HG03378 (cell line): ENCODE measurements around the gene MGAT1.

Experiments used
- ATAC-seq: cut with Tn5 transposase; IDR thresholded peaks from one replicate; pipeline ENCODE4 v1.9.1; 2021; ENCODE audit warnings: mild to moderate bottlenecking, moderate library complexity; ENCODE audit not compliant: unreplicated experiment

The MGAT1 gene

GRCh38 chr5:180824630-180825476, 22.2 kb upstream of the MGAT1 start:
- ATAC-seq: no peak

DNA sequence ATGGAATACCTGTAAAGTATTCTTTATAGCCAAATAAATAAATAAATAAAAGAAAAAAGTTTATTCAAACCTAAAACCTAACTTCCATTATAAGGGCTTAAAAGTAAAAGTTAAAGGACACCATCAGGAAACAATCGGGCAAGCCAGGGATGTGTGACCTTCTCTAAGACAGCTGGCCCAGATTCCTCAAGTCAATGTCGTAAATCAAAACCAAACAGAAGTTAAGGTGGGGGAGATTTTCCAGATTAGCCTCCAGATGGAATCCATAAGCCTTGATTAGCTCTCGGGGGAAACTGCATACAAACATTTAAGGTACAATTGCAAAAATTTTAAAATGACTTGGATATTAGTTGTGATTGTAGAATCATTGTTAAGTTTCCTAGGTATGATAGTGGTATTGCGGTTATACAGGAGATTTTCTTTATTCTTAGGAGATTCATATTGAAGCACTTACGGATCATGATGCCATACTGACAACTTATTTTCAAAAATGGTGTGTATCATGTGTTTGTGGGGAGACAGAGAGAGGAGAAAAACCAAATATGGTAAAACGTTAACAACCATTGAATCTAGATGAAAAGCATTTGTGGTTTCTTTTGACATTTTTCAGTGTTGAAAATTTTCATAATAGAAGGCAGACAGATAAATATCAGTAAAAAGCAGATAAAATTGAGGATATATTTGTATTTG, 21.5 kb upstream of the MGAT1 start:
- no peak for ATAC-seq

DNA sequence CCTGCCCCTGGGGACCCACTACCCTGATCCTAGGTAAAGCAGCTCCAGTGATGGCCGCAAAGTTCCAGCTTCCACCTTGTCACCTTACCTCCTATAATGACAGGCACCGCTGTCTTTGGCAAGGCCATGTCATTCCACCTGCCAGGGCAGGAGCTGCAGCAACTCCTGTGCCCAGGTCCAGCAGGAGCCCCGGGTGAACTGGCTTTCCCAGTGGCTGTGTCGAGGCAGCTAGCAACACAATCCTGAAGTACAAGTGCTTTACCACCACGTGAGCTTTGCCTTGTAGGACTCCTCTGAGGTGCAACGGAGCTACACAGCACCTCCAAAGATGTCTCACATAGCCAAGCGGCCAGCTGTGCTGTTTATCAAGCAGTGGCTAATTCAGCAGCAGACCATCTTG, 20.7 kb upstream of the MGAT1 start:
- no peak for ATAC-seq

GRCh38 chr5:180821538-180821937, 18.9 kb upstream of the MGAT1 start:
- no peak for ATAC-seq

DNA sequence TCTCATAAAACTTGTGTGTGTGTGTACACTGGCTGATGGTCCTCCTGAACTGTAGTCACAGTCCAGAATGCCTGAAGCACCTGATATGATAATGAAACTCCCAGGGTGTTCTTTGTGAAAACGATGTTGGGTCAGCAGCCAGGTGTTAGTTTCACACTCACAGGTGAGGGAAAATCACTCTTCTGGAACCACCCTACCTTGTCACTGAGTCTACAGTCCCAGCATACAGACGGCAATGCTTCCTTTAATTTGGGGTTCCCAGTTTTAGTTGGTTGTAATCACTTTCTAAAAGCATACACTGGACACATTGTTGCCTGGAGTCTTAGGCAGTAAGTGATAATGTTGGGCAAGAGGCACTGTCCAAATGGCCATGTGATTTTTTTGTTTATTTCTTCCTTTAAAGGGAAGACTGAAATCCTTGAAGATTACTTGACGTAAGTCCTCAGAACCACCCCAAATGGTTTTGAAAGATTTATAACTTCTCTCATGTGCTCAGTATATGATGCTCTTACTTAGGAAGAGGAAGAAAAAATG, 18.2 kb upstream of the MGAT1 start:
- peak; percentile 52 for ATAC-seq

DNA sequence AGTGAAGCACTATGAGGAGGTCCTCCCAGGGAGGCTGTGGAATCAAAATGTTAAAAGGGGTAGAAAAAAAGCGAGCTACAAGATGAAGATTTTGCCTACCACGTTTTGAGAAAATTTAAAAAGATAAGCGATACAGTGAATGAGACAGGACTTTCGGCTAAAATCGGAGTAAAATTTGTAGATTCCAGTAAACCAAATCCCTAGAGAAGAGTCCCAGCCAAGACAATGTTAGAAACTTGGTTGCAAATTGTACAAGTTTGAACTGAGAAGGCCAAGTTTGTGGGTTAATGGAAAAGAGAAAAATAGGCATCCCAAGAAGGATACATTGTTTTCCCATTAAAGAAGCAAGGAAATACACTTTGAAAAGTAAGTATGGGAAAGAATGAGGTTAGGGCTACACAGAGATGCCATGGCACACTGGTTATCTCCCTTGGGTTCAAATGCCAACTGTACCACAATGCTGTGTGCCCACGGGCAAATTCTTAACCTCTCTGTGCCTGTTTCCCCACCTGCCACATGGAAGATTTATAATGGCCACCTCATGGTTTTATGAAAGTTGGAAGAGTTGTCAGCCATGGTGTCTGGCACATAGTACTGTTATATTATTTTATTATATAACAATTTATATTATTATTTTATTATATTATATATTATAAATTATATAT, 16.2 kb upstream of the MGAT1 start:
- no peak for ATAC-seq

GRCh38 chr5:180817893-180818674, 15.5 kb upstream of the MGAT1 start:
- no peak for ATAC-seq

GRCh38 chr5:180816608-180817534, 14.3 kb upstream of the MGAT1 start:
- no peak for ATAC-seq

DNA sequence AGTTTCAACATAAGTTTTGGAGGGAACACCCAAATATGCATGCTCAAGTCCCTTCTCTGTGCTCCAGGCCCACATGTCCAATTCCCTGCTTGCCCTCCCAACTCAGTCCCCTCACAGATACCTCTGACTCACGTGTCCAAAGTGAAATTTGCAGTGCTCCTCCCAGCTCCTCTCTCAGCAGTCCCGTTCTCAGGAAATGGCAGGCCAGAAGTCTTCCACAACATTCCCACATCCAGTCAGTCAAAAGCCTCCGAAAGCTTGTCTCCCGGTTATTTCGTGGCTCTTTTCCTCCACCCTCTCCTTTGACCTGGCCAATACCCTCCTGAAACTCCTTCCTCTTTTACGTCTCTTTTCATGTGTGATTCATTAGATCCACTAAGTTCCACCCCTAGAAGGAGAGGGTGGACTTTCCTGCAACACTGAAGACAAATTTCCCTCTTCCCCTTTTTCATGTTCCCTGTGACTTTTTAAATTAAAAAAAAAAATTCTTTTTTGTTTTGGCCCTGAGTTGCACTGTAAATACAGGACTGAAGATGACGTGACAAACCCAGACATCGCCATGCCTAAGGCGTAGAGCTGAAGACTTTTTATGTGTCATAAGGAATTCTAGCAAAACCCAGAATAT, 12.8 kb upstream of the MGAT1 start:
- ATAC-seq: no peak

DNA sequence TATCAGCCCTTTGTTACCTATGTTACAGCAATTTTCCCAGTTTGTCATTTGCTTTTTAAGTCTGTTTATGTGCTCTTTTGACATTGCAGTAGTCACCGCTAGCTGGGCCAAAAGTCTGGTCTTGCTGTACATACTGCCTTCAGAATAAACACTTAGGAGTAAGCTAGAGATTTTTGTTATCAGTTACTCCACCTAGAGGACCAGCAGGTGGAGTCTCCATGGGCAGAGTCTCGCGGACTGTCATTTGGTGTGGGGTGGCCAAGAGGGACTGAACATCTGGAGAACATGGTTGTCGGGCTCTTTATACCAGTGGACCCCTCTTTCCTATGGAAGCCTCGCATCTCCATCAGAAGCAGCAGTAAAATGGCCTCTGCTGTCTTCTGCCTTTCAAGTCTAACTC, 10.8 kb upstream of the MGAT1 start:
- ATAC-seq: no peak

DNA sequence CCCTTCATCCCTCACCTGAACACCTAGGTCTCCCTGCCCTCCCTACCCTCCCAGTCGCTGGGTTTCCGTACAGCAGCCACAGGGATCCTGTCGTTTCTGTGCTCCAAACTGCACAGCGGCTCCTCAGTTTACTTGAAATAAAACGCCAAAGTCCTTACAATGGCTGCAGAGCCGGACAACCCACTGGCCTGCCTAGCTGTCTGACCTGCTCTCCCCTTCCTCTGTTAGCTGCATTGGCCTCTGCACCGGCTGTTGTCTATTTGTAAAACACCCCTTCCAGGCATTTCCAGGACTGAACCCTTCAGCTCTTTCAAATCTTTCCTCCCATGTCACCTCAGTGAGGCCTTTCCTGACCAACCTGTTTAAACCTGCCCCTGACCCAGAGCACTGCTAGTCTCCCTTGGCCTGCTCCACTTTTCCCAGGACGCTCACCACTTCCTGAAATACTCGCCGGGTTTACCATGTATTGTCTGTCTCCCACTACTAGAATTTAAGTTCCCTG, 9.1 kb upstream of the MGAT1 start:
- no peak for ATAC-seq

DNA sequence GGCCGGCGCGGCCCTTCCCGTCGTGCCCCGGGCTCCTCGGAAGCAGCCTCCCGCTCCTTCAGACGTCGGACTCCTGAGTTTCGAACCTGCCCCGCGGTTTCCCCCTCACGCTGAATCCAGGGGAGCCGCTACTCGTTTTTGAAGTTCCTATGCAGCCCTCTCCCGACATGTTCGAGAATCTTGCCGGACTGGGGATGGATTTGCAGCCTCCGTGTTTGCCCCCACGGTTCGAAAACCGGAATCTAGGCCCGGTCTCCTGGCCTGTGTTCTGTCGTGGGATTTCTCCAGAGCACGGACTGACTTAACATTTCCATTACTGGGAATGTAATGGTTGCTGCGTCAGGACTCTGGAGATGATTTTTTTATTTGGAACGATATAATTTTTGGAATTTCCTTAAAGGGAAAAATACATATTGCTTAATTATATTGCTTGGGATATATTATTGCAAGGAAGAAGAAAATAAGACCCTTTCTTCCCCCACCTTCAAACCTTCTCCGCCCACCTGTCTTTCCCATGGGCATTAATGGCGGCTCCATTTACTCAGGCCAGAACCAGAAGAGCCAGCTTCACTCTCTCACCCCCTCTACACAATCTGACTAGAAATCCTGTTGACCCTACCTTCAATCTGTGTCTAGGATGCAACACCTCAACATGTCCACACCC, 8.5 kb upstream of the MGAT1 start:
- no peak for ATAC-seq

DNA sequence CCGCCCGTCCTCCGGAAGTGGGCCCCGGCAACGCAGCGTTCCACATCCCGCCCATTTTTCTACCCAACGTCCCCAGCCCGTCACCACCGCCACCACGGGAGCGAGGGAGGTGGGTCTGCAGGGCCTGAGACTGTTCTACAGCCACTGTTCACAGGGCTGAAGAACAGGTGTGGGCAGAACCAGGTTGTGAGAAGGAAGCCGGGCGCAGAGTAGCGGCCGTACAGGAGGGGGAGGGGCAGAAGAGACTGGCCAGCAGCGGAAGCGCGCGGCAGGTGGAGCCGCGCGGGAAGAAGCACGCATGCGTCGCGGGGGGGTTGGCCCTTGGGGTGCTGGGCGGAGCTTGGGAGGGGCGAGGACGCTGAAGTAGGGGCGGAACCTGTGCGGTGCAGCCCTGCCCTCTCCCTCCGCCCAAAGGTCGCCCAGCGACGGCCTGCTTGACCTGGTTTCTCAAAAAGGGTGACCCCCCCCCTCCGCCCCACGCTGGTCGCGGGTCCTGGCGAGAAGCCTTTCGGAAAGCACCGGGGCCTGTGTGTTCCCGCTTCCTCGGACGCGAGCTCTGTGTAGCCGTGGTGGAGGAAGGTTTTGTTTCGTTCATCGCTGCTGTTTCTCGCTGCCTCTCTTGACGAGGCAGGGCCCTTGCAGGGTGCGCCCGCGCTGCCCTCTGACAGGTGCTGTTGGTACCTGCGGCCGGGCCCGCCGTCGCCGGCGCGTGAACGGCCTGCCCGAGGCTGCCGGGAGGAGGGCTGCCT, 7.8 kb upstream of the MGAT1 start:
- peak; percentile 45 for ATAC-seq

- ATAC-seq: peak; percentile 50
Measured at GRCh38 chr5:180809403-180810209, 7.0 kb upstream of the MGAT1 start.

DNA sequence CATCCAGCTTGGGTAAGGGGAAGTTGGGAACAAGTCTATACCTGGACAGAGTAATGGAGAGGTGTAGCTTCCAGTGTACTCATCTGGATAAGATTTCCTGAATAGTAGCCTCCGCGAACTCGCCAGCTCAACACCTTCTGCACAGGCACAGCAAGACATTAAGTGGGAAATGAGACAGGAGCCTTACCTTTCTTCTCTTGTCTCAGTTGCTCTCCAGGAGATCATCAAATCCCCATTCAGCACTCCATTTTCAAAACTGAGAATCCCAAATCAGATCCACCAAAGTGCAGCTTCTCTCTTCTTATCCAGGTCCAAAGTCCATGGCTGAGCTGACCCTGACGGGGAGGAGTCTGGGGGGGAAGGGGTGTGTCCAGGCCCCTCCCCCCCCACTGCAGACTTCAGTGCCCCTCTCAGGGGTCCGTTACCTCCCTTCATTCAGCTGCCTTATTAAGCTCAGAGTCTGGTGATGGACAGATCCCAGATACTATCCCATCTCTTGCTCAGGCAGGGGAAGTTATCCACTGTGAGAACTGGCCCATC, 5.9 kb upstream of the MGAT1 start:
- ATAC-seq: no peak

GRCh38 chr5:180807654-180808414, 5.2 kb upstream of the MGAT1 start:
- no peak for ATAC-seq
